GM19438 (cell line): ENCODE results near the gene PHOX2B.
"Not testable (repeated sequence)": the region's sequence is repeated elsewhere in the genome, so short reads cannot be mapped to it uniquely, and the experiment has no call there.

ENCODE experiments used
- ATAC-seq: cut with Tn5 transposase; IDR thresholded peaks from one replicate; pipeline ENCODE4 v1.9.1; 2021; ENCODE audit warnings: low read depth; ENCODE audit not compliant: unreplicated experiment

The PHOX2B gene

DNA sequence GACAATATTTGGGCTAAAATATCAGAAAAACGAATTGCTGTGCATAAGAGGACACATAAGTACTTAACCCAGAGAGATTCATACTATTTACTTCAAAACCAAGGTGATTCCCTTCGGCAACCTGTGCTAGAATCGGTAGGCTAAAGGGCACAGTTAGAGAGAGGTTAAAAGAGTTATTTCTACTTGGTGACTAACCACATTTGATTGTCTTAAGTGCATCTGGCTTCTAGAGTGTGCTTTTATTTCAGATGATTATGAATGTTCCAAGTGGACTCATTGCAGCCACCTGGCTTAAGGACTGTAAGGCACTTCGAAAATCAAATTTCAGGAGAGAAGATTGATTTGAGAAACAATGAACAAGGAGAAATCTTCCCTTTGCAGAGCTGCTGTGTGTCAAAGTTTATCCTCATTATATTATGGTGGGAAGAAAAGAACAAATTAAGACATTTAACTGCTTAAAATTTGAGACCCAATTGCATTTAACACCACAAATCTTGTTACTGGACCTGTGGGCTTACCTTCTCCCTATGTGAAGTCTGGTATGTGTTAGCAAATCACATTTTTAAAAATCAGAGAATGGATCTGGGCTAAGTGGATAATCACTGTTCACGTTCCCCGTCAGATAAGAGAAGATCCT lies 34.0 kb downstream of the PHOX2B start:
- no peak for ATAC-seq

- ATAC-seq, result no peak
Observed at GRCh38 chr4:41713768-41714167, 34.8 kb downstream of the PHOX2B start.

DNA sequence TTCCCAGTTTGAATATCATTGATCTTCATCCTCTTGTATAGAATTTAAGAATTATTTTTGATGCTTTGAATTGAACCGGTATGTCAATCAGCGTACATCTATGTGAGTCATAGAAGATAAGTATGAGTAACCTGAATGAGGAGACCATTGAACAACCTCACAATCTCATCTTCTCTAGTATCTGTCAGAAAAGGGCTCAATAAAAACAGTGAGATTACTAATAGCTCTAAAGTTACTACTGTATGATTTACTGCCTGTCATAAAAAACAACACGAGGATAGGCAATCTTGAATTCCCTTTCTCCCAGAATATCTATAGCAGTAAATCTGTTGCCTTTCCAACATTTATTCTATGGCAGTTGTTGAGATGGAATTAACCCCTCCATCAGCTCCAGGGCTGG lies 36.1 kb downstream of the PHOX2B start:
- ATAC-seq, result no peak

DNA sequence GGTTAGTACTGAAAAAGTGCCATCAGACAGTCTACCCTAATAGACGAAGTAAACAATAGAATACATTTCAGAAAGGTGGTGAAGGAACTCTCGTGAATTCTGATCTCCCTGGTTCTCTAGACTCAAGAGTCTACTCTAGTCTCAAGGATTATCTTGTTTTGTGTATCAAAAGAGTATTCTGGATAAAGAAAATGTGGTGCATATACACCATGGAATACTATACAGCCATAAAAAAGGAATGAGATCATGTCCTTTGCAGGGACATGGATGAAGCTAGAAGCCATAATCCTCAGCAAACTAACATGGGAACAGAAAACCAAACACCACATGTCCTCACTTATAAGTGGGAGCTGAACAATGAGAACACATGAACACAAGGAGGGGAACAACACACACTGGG lies 36.9 kb downstream of the PHOX2B start:
- ATAC-seq, result not testable (repeated sequence)

GRCh38 chr4:41709844-41710481 lies 38.6 kb downstream of the PHOX2B start:
- ATAC-seq, result no peak

DNA sequence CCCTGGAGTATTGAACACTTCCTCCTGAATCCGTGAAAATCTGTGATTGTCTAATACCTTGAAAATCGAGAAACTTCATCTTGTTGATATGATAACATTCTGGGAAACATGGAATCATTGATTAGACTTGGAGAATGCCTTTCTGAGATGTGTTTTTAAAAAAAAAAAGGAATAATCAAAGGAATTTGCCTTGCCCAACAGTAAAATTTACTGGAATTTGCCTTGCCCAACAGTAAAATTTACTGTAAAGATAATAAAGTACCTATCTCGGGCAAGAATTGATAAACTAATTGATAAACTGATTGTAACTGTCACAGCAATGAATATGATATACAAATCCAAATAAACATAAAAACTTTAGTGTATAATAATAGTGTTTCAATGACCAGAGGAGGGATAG lies 44.7 kb downstream of the PHOX2B start:
- ATAC-seq, result no peak

DNA sequence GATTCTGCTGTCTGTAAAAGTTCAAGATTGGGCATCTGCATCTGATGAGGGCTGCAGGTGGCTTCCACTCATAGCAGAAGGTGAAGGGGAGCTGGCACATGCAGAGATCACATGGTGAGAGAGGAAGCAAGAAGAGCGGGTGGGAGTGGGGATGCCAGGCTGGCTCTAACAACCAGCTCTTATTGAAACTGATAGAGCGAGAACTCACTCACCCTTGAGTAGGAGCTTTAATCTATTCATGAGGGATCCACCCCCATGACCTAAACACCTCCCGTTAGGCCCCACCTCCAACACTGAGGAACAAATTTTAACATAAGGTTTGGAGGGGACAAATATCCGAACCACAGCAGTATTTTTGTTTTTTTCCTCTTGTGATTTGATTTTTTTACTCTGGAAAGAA lies 45.8 kb downstream of the PHOX2B start:
- ATAC-seq, result no peak

DNA sequence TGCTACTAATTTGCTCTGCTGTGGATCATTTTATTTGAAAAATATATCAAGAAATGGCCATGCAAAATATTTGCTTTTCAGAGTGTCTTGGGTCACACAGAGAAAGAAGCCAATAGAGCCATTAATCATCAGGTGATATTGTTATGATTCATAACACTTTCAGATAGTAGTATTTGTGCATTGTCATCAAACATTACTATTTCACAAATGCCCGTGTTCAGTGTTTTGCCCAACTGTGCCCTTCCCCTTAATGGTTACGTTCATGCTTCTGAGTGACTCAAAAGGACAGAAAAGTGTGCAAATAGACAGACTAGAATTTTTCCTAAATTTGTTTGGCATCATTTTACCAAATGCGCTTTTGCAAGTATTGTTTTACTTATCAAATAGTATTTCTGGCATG lies 46.5 kb downstream of the PHOX2B start:
- no peak for ATAC-seq

DNA sequence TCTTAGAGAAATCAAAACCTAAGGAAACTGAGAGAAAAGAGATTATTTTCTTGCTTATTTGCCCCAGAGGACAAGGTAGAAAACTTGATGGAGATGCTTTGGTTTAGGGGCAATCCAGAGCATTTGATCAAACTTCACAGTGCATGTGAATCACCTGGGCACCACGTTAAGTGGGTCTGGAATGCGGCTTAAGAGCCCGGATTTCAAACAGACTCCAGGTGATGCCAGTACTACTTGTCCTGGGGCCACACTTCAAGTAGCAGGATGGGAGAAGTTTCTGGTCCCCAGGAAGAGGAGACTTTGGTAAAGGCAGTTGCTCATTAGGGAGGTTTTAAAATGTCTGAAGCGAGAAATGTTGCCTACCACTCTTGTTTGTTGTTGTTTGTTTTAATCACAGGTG lies 51.8 kb downstream of the PHOX2B start:
- no peak for ATAC-seq

DNA sequence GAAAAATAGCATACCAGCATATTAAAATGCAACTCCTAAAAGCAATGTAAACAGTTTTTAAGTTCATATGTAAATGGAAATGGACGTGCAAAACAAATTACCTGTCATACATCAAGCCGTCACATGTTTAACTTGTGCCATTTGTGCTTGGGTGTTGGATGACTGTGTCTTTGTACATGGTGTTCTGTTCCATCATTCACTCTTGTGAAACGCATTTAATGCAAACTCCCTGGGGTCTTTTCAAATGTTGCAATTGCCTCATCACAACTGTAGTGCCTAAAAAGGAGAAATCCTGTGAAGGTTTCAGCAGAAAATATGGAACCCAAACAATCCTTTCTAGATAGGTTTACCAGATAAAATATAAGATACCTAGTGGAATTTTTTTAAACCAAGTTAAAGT lies 52.4 kb downstream of the PHOX2B start:
- ATAC-seq, result no peak
